SK-N-MC (cell line): ENCODE results near the gene TBK1.

Experiments used
- EZH2 ChIP-seq: fragments of 200-600 bp; sonication (generic); IDR thresholded peaks from one replicate; pipeline ENCODE4 v1.6.1; 2017; ENCODE audit warnings: antibody characterized with exemption
- FOXP2 ChIP-seq: optimal IDR thresholded peaks from 2 replicates; pipeline ENCODE3; 2011; ENCODE audit warnings: mild to moderate bottlenecking, moderate library complexity; ENCODE audit not compliant: insufficient read depth; ENCODE audit errors: extremely low read length, control extremely low read depth
- POLR2AphosphoS5 ChIP-seq: IDR thresholded peaks from 2 replicates; pipeline ENCODE4 v1.6.1; 2012; ENCODE audit warnings: mild to moderate bottlenecking, low read depth, low read length, borderline replicate concordance

- no peak for TF ChIP-seq EZH2
- TF ChIP-seq POLR2AphosphoS5 = no peak
- TF ChIP-seq FOXP2 = no peak
Observed at GRCh38 chr12:64497484-64497883, 45.6 kb downstream of the TBK1 start.
